Fibroblast of pulmonary artery (primary cell): ENCODE results near the gene NOP14.

ENCODE experiments used
- DNase-seq: peaks from one replicate; pipeline ENCODE4 v3.0.0-alpha.2; 2010; ENCODE audit warnings: low read depth
- H3K4me3 ChIP-seq: replicated peaks from 2 replicates; pipeline ENCODE4 v1.5.1; 2011; ENCODE audit warnings: low read depth, mild to moderate bottlenecking, control low read depth, low read length, moderate library complexity
- TF ChIP-seq, protein P1 (sequence below): IDR thresholded peaks from 2 replicates; pipeline ENCODE4 v1.5.1; 2011; ENCODE audit warnings: mild to moderate bottlenecking, control low read depth, low read length, inconsistent platforms; ENCODE audit errors: missing control alignments

The NOP14 gene

DNA sequence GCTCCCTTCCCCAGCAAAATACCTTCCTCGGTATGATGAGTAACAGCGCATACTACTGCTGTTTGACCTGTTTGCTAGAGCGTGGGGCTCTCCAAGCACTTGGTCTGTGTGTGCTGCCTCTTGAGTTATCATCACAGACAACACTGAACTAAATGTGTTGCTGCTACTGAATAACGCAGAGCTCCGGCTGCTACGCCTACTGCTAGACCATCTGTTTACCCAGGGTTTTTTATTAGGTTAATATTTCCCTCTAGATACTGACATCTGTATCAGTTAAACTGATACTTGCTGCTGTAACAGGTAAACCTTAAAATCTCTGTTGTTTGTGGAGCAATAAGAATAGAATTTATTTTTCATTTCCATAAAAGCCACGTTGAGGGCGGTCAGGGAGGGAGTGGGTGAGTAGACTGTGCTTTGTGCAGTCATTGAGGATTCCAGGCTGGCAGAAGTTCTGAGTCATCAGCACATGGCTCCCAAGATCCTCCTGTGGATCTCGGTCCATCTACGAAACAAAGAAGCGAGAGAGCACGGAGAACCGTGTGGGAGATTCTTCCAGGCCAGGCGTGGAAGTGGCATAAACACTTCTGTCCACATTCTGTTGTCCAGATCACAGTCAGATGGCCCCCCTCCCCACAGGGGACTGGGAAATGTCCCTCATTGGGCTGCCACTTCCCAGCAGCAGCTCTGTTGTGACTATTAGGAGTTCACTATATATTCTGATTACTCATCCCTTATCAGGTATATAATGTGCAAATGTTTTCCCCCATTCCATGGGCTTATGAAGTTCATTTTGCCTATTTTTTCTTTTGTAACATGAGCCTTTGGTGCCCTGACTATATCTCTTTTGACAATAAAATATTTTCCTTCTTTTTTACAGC is 14.2 kb upstream of the NOP14 start:
- TF ChIP-seq, protein P1, sequence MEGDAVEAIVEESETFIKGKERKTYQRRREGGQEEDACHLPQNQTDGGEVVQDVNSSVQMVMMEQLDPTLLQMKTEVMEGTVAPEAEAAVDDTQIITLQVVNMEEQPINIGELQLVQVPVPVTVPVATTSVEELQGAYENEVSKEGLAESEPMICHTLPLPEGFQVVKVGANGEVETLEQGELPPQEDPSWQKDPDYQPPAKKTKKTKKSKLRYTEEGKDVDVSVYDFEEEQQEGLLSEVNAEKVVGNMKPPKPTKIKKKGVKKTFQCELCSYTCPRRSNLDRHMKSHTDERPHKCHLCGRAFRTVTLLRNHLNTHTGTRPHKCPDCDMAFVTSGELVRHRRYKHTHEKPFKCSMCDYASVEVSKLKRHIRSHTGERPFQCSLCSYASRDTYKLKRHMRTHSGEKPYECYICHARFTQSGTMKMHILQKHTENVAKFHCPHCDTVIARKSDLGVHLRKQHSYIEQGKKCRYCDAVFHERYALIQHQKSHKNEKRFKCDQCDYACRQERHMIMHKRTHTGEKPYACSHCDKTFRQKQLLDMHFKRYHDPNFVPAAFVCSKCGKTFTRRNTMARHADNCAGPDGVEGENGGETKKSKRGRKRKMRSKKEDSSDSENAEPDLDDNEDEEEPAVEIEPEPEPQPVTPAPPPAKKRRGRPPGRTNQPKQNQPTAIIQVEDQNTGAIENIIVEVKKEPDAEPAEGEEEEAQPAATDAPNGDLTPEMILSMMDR = no peak
- no peak overlapping the region for H3K4me3 ChIP-seq
- peak; percentile 33 for DNase-seq

DNA sequence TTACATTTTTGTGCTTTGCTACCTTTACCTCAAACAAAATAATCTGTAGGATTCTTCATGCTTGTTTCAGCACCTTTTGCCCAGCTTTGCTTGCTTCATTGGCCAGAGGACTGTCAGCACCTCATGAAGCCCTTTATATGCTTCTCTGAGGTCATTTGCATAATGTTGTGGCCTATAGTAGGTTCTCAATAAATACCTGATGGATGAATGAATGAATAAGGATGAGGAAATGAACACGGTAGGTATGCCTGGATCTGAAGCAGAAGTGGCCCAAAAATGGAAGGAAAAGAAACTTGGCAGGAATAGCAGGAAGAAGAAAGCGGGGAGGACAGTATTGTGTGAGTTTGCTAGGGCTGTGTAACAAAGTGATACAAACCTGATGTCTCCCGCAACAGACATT is 8.1 kb upstream of the NOP14 start:
- TF ChIP-seq, protein P1 = no peak
- no peak overlapping the region for H3K4me3 ChIP-seq
- DNase-seq = no peak

DNA sequence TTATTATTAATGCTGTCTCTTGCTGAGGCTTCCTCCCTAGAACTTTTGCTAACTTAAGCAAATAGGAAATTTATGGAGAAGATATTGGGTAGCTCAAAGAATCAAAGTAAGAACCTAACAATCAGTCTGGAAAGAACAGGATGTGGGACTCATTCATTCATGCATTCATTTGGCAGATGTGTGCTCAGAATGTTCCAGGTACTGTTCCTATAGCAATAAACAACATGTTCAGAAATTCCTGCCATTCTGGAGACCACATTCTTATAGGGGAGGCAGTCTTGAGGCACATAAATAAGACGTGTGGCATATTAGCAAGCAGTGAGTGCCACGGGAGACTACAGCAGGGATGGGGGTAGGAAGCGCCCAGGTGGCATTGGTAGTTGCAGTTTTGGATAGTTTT is 5.2 kb upstream of the NOP14 start:
- no peak overlapping the region for H3K4me3 ChIP-seq
- TF ChIP-seq, protein P1 = no peak
- peak; percentile 55 for DNase-seq

DNA sequence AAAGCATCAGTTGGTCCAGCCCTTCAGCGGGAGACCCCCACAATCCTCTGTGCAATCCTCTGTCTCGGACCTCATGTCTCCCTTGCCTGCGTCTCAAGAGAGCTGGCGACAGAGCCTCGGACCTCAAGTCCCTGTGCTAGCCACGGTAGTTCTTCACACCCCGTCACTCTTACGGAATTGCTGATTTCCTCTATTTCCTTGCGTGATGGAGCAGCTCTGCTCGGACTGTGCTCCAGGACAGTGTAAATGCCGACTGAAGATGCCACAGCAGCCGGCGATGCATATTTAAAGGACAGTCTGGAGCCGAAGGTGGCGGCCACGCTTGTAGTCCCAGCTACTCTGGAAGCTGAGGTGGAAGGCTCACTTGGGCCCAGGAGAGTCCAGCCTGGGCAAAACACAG is 2.1 kb upstream of the NOP14 start:
- TF ChIP-seq, protein P1 = no peak
- no peak overlapping the region for H3K4me3 ChIP-seq
- DNase-seq = no peak

DNA sequence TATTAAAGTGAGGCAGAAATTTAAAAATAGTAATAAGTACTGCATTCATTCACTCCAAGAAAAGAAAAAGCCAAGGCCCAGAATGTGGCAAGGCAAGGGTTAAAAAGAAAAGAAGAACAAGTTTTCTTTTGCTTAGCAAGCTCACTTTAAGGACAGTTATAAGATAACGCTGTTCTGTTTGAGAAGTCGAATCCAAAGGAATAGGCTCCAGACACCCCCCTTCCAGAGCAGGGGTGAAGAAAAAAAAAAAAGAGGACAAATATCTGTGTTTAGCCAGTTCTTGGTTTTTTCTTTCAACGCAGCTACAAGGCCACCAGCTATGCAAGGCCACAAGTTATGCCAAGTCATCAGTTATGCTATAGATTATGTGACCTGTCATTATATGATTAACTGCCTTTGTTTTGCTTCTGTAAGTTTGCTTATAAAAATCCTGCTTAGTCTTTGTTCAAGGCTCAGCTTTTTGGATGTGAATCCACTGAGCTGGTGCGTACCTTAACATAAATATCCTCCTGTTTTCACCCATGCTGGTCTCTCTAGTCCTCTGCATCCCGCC is 1.6 kb upstream of the NOP14 start:
- TF ChIP-seq, protein P1 = no peak
- no peak for DNase-seq
- peak overlapping the region; percentile 88 for H3K4me3 ChIP-seq

DNA sequence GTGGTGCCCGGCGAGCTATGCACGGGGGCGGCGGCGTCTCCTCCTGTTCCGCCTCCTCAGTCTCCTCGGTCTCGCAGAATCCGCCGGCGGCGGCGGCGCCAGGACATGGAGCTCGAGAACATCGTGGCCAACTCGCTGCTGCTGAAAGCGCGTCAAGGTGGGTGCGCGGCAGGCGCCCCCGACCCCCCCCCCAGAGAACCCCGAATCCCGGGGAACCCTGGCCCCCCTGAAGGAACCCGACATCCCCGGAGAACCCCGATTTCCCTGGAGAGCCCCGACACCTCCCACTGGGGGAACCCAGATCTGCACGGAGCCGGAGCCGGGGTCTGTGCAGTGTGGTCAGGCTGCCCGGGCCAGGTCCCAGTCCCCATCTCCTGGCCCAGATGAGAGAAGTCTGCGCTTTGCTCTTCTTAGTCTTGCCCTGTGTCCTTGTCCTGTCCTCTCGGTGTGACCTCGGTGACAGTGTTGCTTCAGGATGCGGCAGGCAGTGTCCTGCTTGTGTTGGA is 813 bp upstream of the NOP14 start:
- peak overlapping the region; percentile 88 for H3K4me3 ChIP-seq
- DNase-seq = peak; percentile 49
- TF ChIP-seq, protein P1 = no peak
